IgD-negative memory B cell (primary cell): ENCODE results near the gene RNF126. TPM values are rescaled to one million over a fixed set of nuclear protein-coding genes. Genes with fewer than 3 reads are reported as not detected.

Source experiments
- H3K27ac Mint-ChIP-seq, 3 donors: one replicate each; pipeline ENCODE4 v1.8.0; 2020 to 2022; ENCODE audit warnings: mild to moderate bottlenecking in 3 of 3, mixed read lengths in 3 of 3, moderate library complexity in 1 of 3
- H3K27me3 Mint-ChIP-seq: one replicate; pipeline ENCODE4 v1.8.0; 2021; ENCODE audit warnings: mixed read lengths
- H3K36me3 Mint-ChIP-seq: one replicate; pipeline ENCODE4 v1.8.0; 2020; ENCODE audit warnings: mild to moderate bottlenecking, mixed read lengths
- H3K4me1 Mint-ChIP-seq, 3 donors: one replicate each; pipeline ENCODE4 v1.8.0; 2020 to 2022; ENCODE audit warnings: mixed read lengths in 3 of 3, mild to moderate bottlenecking in 1 of 3
- H3K4me3 Mint-ChIP-seq, 4 donors: one replicate each; pipeline ENCODE4 v1.8.0; 2020 to 2022; ENCODE audit warnings: mild to moderate bottlenecking in 4 of 4, mixed read lengths in 4 of 4, moderate library complexity in 3 of 4
- H3K9me3 Mint-ChIP-seq, 3 donors: one replicate each; pipeline ENCODE4 v1.8.0; 2020 to 2021; ENCODE audit warnings: mixed read lengths in 3 of 3, mild to moderate bottlenecking in 1 of 3
- polyA plus RNA-seq: library from polyadenylated mRNA; unstranded; fragments of 300-500 nt; fragmentation: Illumina TruSeq; gene quantifications from one replicate; pipeline ENCODE4 v1.2.3, GENCODE V29; 2021

The RNF126 gene
- polyA plus RNA-seq, 1 donor from 2014 or later: 108 TPM

DNA sequence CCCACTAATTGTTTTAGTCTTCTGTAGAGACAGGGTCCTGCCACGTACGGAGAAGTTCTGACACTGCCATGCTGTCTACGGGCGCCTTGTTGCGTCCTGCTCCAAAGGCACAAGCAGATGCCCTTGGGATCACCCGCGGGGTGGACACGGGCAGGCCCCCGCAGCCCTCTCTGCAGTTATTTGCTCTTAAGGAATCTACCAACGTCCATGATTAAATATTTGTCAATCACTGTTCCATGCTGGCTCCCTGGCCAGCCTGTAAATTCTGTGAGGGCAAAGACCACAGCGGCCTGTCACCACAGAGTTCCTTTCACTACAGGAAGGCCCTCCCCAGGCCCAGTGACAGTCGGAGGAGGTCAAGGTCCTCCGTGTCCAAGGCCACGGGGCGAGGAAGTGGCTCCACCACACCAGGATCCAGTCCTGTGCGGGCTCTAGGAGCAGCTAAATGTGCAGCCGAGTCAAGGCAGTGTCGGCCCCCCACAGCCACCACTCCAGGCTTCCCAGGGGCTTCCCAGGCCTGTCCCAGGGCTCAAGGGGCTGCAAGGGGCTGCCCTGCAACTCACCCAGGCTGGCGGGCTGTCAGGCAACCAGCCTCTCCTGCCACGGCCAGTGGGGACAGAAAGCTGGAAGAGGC, 2.1 kb downstream of the RNF126 start:
- Mint-ChIP-seq H3K27ac (peak overlapping the region; percentile 96 to 100 (median 98)), H3K4me1 (peaks cover 19 to 23% (median 22%) of the 10 kb centered on the region in 3 donors), H3K9me3 (no peaks in the 10 kb centered on the region), H3K4me3 (peak overlapping the region; percentile 94 to 100 (median 96)), H3K36me3 (peaks cover 4% of the 10 kb centered on the region), H3K27me3 (no peaks in the 10 kb centered on the region)

GRCh38 chr19:658916-659839, 3.8 kb downstream of the RNF126 start:
- H3K4me1 Mint-ChIP-seq: peaks cover 18 to 19% (median 19%) of the 10 kb centered on the region in 3 donors
- no peaks in the 10 kb centered on the region for H3K27me3 Mint-ChIP-seq
- H3K9me3 Mint-ChIP-seq: no peaks in the 10 kb centered on the region
- peak overlapping the region; percentile 96 to 100 (median 98) for H3K27ac Mint-ChIP-seq
- peak overlapping the region; percentile 92 to 100 (median 95) for H3K4me3 Mint-ChIP-seq
- peaks cover 5% of the 10 kb centered on the region for H3K36me3 Mint-ChIP-seq

DNA sequence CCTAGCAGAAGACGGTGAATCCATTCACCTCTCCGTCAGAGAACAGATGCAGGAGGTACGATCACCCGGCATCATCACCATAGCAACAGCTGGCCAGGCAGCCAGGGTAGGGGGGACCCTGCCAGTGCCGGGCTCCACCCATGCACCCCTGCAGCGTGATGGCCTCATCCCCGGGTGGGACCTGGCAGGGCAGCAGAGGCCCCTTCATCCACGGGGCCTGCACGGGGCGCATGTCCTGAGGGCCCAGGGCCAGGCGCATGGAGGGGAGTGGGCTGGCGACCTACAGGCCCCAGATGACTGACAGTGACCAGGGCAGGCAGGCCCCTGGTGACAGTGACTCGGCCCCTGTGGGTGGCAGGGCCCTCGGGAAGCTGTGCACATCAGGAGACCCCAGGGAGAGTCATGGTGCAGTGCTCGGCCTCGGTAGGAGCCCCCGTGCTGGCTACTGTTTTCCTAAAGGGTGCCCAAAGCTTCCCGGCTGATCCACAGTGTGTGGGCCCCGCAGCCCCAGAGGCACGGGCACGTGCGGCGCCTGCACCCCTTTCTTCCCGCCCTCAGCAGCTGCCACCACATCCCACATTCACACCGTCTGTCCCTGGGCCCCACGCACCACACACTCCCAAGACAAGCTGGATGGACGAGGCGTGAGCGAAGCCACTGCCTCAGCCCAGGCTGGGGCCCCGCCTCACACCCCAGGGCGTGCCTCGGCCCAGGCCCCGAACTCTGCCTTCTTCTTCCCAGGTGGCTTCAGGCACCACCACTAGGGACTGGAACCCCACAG, 4.8 kb downstream of the RNF126 start:
- Mint-ChIP-seq H3K27me3 (no peaks in the 10 kb centered on the region), H3K36me3 (peaks cover 5% of the 10 kb centered on the region), H3K4me3 (peak overlapping the region in 3 of 4 donors; percentile 82 to 94 (median 92)), H3K27ac (peak overlapping the region in 2 of 3 donors; percentile 96 to 100), H3K9me3 (no peaks in the 10 kb centered on the region), H3K4me1 (peaks cover 16 to 21% (median 18%) of the 10 kb centered on the region in 3 donors)

DNA sequence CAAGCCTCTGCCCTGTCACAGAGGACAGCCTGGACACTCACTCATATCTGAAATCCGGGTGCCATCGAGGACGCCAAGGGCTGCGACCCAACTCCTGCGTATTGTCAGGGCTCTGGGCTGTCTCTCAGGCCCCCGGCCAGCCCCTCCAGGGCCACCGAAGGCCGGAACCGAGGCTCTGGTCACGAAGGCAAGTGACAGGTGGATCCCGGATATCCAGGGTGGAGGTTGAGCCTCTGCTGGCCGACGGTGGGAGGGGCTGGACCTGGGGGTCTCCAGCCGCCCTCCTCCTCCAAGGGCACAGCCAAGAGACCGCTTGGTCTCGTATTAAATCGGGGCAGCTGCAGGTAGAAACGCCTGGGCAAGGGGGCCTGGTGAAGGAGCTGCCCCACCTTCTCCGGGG, 5.4 kb downstream of the RNF126 start:
- no peaks in the 10 kb centered on the region for H3K9me3 Mint-ChIP-seq
- H3K36me3 Mint-ChIP-seq: peaks cover 5% of the 10 kb centered on the region
- no peaks in the 10 kb centered on the region for H3K27me3 Mint-ChIP-seq
- H3K4me1 Mint-ChIP-seq: peaks cover 16 to 21% (median 18%) of the 10 kb centered on the region in 3 donors
- peak overlapping the region in 2 of 4 donors; percentile 48 to 77 for H3K4me3 Mint-ChIP-seq
- H3K27ac Mint-ChIP-seq: peak overlapping the region in 2 of 3 donors; percentile 43 to 100

- Mint-ChIP-seq H3K4me3 (peak overlapping the region in 3 of 4 donors; percentile 48 to 93 (median 54)), H3K36me3 (peaks cover 5% of the 10 kb centered on the region), H3K27ac (peak overlapping the region; percentile 39 to 100 (median 43)), H3K9me3 (no peaks in the 10 kb centered on the region), H3K4me1 (peaks cover 16 to 21% (median 18%) of the 10 kb centered on the region in 3 donors), H3K27me3 (no peaks in the 10 kb centered on the region)
These were observed 6.1 kb downstream of the RNF126 start for GRCh38 chr19:656751-657559.

DNA sequence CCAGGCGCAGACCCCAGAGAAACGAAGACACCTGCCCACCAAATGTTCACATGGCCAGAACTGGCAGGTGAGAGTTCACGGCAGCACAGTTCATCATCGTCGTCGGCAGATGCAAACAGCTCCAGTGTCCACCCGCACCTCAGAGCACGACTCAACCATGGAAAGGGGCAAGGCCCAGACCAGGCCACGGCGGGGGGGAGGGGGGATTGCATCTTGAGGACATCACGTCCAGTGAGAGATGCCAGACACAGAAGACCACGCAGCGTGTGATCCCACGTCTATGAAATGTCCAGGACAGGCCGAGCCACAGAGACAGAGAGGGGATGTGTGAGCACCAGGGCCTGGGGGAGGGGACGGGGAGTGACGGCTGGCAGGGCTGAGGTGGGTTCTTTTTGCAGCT, 7.3 kb downstream of the RNF126 start:
- Mint-ChIP-seq H3K27me3 (no peaks in the 10 kb centered on the region), H3K9me3 (no peaks in the 10 kb centered on the region), H3K36me3 (peaks cover 4% of the 10 kb centered on the region), H3K4me1 (peaks cover 12 to 21% (median 16%) of the 10 kb centered on the region in 3 donors), H3K4me3 (peak overlapping the region in 2 of 4 donors; percentile 28 to 76), H3K27ac (peak overlapping the region in 2 of 3 donors; percentile 84 to 86)

DNA sequence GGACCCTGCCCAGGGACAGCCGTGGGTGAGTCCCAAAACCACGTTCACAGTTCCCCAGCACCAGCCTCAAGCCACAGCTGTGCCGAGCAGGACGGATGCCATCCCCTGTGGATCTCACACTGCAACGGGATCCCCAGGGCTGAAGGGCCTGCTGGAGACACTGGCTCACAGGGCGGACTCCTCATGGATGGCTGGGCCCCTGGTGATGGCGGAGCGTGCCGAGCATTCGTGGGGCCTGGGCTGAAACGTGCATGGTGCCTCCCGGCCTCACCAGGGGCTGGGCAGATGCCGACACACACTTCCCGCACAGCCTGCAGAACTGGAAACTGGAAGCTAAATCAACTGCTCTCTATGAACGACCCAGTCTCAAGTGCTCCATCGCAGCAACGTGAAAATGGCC, 9.6 kb downstream of the RNF126 start:
- Mint-ChIP-seq H3K4me1 (peaks cover 0 to 11% (median 10%) of the 10 kb centered on the region in 3 donors), H3K9me3 (no peaks in the 10 kb centered on the region), H3K4me3 (no peak overlapping the region), H3K27ac (peak overlapping the region in 1 of 3 donors; percentile 9), H3K36me3 (peaks cover 1% of the 10 kb centered on the region), H3K27me3 (no peaks in the 10 kb centered on the region)

- no peaks in the 10 kb centered on the region for H3K9me3 Mint-ChIP-seq
- H3K36me3 Mint-ChIP-seq: peaks cover 3% of the 10 kb centered on the region
- no peak overlapping the region for H3K4me3 Mint-ChIP-seq
- peaks cover 0 to 11% (median 10%) of the 10 kb centered on the region in 3 donors for H3K4me1 Mint-ChIP-seq
- no peaks in the 10 kb centered on the region for H3K27me3 Mint-ChIP-seq
- H3K27ac Mint-ChIP-seq: no peak overlapping the region
These were observed 10.3 kb downstream of the RNF126 start for GRCh38 chr19:652467-653389.

- Mint-ChIP-seq H3K27me3 (no peaks in the 10 kb centered on the region), H3K36me3 (peaks cover 3% of the 10 kb centered on the region), H3K4me1 (peaks cover 0 to 8% (median 7%) of the 10 kb centered on the region in 3 donors), H3K9me3 (no peaks in the 10 kb centered on the region), H3K27ac (no peak overlapping the region), H3K4me3 (no peak overlapping the region)
These were observed 11.0 kb downstream of the RNF126 start for GRCh38 chr19:651991-652390.

DNA sequence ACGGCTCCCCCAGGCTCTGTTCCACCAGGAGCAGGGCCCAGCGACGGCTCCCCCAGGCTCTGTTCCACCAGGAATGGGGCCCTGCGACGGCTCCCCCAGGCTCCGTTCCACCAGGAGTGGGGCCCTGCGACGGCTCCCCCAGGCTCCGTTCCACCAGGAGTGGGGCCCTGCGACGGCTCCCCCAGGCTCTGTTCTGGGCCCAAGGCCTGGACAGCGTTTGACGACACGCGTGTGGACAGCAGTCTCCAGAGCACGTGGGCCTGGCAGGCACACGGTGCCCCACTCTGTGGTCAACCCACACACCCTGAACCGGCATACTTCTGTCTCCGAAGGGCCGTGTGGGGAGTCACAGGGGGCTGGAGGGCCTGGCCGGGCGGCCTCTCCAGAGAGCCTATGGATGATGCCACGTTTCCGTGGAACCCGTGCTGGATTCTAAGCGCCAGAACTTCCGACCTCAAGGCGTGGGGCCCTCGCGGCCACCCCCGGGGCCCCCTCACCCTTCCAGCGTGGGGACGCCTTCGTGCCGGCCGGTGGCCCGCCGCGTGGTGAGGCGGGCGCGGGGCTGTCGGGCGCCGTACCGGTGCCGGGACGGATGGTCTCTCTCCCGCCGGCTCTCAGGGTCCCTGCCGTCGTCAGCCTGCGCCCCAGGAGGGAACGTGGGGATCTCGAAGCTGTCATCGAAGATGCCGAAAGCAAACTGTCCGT, 11.7 kb downstream of the RNF126 start:
- Mint-ChIP-seq H3K36me3 (peaks cover 3% of the 10 kb centered on the region), H3K27me3 (no peaks in the 10 kb centered on the region), H3K27ac (no peak overlapping the region), H3K9me3 (no peaks in the 10 kb centered on the region), H3K4me1 (peaks cover 0 to 4% (median 4%) of the 10 kb centered on the region in 3 donors), H3K4me3 (peak overlapping the region in 1 of 4 donors; percentile 68)

DNA sequence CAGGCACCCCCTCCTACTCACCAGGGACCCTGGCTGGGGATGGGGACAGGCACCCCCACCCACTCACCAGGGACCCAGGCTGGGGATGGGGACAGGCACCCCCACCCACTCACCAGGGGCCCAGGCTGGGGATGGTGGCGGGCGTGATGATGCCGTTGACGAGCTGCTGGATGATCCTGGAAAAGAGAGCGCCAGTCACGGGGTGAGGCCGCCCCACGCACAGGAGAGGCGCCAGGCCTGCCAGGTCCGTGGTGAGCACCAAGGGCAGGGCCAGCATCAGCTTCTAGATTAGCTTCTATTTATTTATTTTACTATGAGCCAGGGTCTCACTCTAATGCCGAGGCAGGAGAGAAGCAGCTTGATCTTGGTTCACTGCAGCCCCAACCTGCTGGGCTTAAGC, 12.9 kb downstream of the RNF126 start:
- Mint-ChIP-seq H3K27me3 (no peaks in the 10 kb centered on the region), H3K4me3 (no peak overlapping the region)

GRCh38 chr19:648904-649801, 13.9 kb downstream of the RNF126 start:
- Mint-ChIP-seq H3K9me3 (no peaks in the 10 kb centered on the region), H3K27me3 (no peaks in the 10 kb centered on the region), H3K4me1 (peaks cover 0 to 7% (median 6%) of the 10 kb centered on the region in 3 donors), H3K27ac (peak overlapping the region in 1 of 3 donors; percentile 10), H3K4me3 (peak overlapping the region in 1 of 4 donors; percentile 49), H3K36me3 (peaks cover 4% of the 10 kb centered on the region)

More for the DNA sequence above, 12.9 kb downstream of the RNF126 start:
- H3K36me3 Mint-ChIP-seq: peaks cover 6% of the 10 kb centered on the region
- no peaks in the 10 kb centered on the region for H3K9me3 Mint-ChIP-seq
- peaks cover 0 to 4% (median 2%) of the 10 kb centered on the region in 3 donors for H3K4me1 Mint-ChIP-seq
- peak overlapping the region in 1 of 3 donors; percentile 64 for H3K27ac Mint-ChIP-seq
